Immature natural killer cell (primary cell): Measurements from ENCODE around the gene PPP1R3D. TPM values are rescaled to one million over a fixed set of nuclear protein-coding genes. Genes with fewer than 3 reads are reported as not detected.
A peak's percentile ranks its signal among the peaks of the same experiment; 100 is the strongest.

Experiments
- DNase-seq, 3 donors: peaks; one replicate each; pipeline ENCODE4 v3.0.0; 2022; ENCODE audit warnings: mixed read lengths in 1 of 3
- H3K27ac Mint-ChIP-seq, 6 donors: one replicate each; pipeline ENCODE4 v1.8.0; 2020; ENCODE audit warnings: mixed read lengths in 6 of 6, mild to moderate bottlenecking in 5 of 6, inconsistent platforms in 4 of 6, moderate library complexity in 3 of 6
- H3K27me3 Mint-ChIP-seq, 3 donors: one replicate each; pipeline ENCODE4 v1.8.0; 2020 to 2021; ENCODE audit warnings: low read depth in 3 of 3, mild to moderate bottlenecking in 3 of 3, mixed read lengths in 3 of 3, moderate library complexity in 3 of 3, inconsistent platforms in 1 of 3
- H3K36me3 Mint-ChIP-seq, 3 donors: one replicate each; pipeline ENCODE4 v1.8.0; 2020; ENCODE audit warnings: mixed read lengths in 3 of 3, inconsistent platforms in 2 of 3, mild to moderate bottlenecking in 2 of 3
- H3K4me1 Mint-ChIP-seq, 2 donors: one replicate each; pipeline ENCODE4 v1.8.0; 2020; ENCODE audit warnings: inconsistent platforms in 2 of 2, mild to moderate bottlenecking in 2 of 2, mixed read lengths in 2 of 2, moderate library complexity in 1 of 2
- H3K4me3 Mint-ChIP-seq, 5 donors: one replicate each; pipeline ENCODE4 v1.8.0; 2020; ENCODE audit warnings: mild to moderate bottlenecking in 5 of 5, mixed read lengths in 5 of 5, inconsistent platforms in 3 of 5, moderate library complexity in 3 of 5
- H3K9me3 Mint-ChIP-seq, 6 donors: one replicate each; pipeline ENCODE4 v1.8.0; 2020; ENCODE audit warnings: mild to moderate bottlenecking in 6 of 6, mixed read lengths in 6 of 6, inconsistent platforms in 4 of 6, moderate library complexity in 3 of 6
- polyA plus RNA-seq, 3 donors: library from polyadenylated mRNA; unstranded; fragments of 300-500 nt; fragmentation: Illumina TruSeq; gene quantifications; one replicate each; pipeline ENCODE4 v1.2.3, GENCODE V29; 2021

Gene PPP1R3D, protein sequence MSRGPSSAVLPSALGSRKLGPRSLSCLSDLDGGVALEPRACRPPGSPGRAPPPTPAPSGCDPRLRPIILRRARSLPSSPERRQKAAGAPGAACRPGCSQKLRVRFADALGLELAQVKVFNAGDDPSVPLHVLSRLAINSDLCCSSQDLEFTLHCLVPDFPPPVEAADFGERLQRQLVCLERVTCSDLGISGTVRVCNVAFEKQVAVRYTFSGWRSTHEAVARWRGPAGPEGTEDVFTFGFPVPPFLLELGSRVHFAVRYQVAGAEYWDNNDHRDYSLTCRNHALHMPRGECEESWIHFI
- 1 to 10 TPM in 2 of 3 donors, under 1 TPM in 1; 0.92 to 2.8 (median 2.0) TPM for polyA plus RNA-seq

DNA sequence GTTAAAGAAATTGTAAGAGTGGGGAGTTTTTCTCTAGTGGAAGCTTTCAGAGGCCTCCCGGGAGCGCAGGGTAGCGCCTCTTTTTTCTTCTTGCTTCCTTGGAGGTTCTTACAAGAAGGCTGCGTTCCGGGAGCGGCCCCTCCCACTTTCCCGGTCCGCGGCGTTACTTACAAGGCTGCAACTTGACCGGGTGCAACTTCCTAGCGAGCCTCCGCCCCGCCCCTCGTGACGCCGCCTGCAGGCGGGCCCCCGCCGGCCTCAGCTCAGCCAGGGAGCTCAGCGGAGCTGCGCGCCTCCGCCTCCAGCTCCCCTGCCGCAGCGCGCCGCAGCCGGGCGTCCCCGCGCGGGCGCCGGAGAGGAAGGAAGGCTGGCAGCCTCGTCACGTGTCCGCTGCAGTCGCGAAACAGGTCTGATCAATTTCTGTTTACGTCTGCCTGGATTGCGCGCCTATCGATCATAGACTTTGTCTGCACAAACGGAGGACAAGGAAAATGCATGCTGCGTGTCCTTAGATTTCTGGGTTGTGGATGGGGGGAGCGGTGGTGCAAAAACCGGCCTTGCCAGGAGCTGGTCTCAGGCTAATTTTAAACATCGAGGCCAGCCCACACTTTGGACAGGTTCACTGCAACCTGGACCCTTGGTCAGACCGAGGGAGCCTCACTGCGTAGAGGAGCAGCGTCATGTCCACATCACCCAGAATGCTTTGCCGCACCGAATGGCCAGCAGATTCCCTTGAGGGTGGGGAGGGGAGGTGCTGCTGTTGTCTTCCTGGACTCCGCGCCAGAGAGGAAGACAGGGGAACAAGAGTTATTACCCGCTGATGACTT, at the start of gene PPP1R3D, which contains the start of gene FAM217B:
TSS of gene PPP1R3D (minus strand) at position 177 of the 827 bp plus-strand sequence. CDS start 374 bp downstream, outside the sequence.
TSS of gene FAM217B (plus strand) at position 261 of the 827 bp plus-strand sequence. CDS start 3,555 bp downstream, outside the sequence.
- Mint-ChIP-seq H3K4me3 (peak within 1 kb of the TSS; percentile 92 to 99 (median 97)), H3K27me3 (peaks cover 3 to 10% (median 7%) of the 10 kb centered on the region in 3 donors), H3K27ac (peak within 1 kb of the TSS; percentile 95 to 99 (median 98)), H3K4me1 (peaks cover 33 to 64% of the 10 kb centered on the region in 2 donors), H3K36me3 (peaks cover 9 to 16% (median 15%) of the 10 kb centered on the region in 3 donors), H3K9me3 (no peaks in the 10 kb centered on the region)
- peak; percentile 88 to 89 (median 89) for DNase-seq

DNA sequence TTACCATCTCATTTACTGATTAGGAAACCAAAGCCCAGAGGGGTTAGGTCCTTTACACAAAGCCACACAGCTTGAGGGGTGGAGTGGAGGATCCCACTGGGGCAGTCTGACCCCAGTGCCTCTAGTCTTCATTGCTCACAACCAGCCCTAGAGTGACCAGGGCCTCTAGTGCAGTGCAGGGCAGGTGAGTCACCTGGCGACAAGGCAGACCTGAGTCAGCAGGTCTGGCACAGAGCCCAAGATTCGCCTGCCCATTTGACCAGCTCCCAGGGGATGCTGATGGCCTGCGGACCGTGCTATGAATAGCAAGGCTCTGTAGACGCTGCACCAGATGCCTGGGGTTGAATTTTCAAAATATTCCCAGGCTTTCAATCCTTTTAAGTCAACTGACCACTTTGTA, 48.0 kb upstream of the PPP1R3D start:
- H3K4me1 Mint-ChIP-seq, result peaks cover 7 to 19% of the 10 kb centered on the region in 2 donors
- no peak overlapping the region for H3K27ac Mint-ChIP-seq
- no peak overlapping the region for H3K4me3 Mint-ChIP-seq
- no peak for DNase-seq
- no peaks in the 10 kb centered on the region for H3K9me3 Mint-ChIP-seq
- peaks cover 0 to 7% (median 2%) of the 10 kb centered on the region in 3 donors for H3K27me3 Mint-ChIP-seq
- H3K36me3 Mint-ChIP-seq, result peaks cover 5 to 10% (median 8%) of the 10 kb centered on the region in 3 donors

DNA sequence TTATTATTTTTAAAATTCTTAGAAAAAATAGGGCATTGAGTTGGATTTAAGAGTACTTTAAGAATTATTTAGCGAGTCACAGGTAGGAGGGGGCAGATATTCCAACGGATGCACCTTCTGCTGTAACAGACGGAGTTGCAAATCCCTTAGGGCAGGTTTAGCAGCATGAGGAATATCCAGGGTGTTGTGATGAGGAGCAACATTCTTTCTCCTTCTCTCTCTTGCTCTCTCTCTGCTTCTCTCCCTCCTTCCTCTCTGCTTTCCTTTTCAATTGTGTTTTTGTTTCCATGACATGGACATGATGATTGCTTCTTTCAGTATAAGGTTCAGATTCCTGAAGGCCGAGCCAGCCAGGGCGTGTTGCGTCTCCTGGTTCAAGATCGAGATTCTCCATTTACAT, 47.0 kb upstream of the PPP1R3D start:
- H3K9me3 Mint-ChIP-seq, result no peaks in the 10 kb centered on the region
- peaks cover 7 to 19% of the 10 kb centered on the region in 2 donors for H3K4me1 Mint-ChIP-seq
- no peak overlapping the region for H3K4me3 Mint-ChIP-seq
- H3K27ac Mint-ChIP-seq, result peak overlapping the region in 2 of 6 donors; percentile 15 to 55
- H3K36me3 Mint-ChIP-seq, result peaks cover 4 to 10% (median 5%) of the 10 kb centered on the region in 3 donors
- DNase-seq, result no peak
- H3K27me3 Mint-ChIP-seq, result peaks cover 0 to 7% (median 4%) of the 10 kb centered on the region in 3 donors

DNA sequence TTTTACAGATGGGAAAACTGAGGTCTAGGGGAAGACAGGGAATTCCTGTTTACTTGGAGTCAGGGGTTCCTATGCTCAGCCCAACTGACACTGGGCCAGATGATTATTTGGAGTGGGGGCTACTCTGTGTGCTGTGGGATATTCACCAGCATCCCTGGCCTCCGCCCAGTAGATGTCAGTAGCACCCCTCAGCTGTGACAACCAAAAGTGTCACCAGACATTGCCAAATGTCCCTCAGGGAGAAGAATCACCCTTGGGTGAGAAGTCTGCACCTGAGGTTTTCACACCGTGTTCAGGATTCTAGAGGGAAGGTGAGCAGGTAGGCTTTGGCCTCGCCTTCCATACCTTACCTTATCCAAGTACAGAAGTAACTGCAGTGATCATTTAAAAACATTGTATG, 45.8 kb upstream of the PPP1R3D start:
- peak in 2 of 3 donors; percentile 7 to 11 for DNase-seq
- Mint-ChIP-seq H3K9me3 (no peaks in the 10 kb centered on the region), H3K27ac (no peak overlapping the region), H3K27me3 (peaks cover 0 to 7% (median 4%) of the 10 kb centered on the region in 3 donors), H3K4me1 (peaks cover 7 to 19% of the 10 kb centered on the region in 2 donors), H3K4me3 (no peak overlapping the region), H3K36me3 (peaks cover 4 to 10% (median 5%) of the 10 kb centered on the region in 3 donors)

DNA sequence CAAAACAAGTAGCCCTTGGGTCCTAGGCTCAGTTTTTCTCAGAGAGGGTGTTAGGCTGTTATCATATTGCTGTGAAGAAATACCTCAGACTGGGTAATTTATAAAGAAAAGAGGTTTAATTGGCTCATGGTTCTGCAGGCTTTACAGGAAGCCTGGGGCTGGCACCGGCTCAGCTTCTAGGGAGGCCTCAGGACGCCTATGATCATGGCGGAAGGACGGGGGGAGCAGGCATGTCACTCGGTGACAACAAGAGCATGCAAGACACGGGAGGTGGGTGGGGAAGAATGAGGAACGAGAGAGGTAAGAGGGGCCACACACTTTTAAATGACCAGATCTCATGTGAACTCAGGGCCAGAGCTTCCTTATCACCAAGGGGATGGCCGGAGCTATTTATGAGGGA, 45.1 kb upstream of the PPP1R3D start:
- Mint-ChIP-seq H3K9me3 (no peaks in the 10 kb centered on the region), H3K4me1 (peaks cover 7 to 19% of the 10 kb centered on the region in 2 donors), H3K36me3 (peaks cover 4 to 10% (median 5%) of the 10 kb centered on the region in 3 donors), H3K27ac (peak overlapping the region in 1 of 6 donors; percentile 16), H3K4me3 (no peak overlapping the region), H3K27me3 (peaks cover 0 to 7% (median 4%) of the 10 kb centered on the region in 3 donors)
- no peak for DNase-seq

DNA sequence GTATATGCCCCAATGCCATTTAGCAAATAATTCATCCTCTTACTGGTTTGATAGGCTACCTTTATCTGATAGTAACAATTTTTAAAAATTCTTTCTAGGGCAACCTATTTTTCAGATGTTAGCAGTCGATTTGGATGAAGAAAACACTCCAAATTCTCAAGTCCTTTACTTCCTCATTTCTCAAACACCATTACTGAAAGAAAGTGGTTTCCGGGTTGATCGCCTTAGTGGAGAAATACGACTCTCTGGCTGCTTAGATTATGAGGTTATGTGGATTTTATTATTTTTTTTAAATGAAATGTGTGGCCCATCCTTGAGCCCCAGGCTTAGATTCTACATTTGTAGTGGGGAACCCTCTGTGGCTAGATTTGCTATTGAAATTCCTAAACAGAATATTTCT, 44.4 kb upstream of the PPP1R3D start:
- peaks cover 0 to 4% (median 4%) of the 10 kb centered on the region in 3 donors for H3K36me3 Mint-ChIP-seq
- no peak overlapping the region for H3K4me3 Mint-ChIP-seq
- no peak for DNase-seq
- peaks cover 0 to 5% (median 2%) of the 10 kb centered on the region in 3 donors for H3K27me3 Mint-ChIP-seq
- no peaks in the 10 kb centered on the region for H3K9me3 Mint-ChIP-seq
- H3K4me1 Mint-ChIP-seq, result peaks cover 7 to 19% of the 10 kb centered on the region in 2 donors
- H3K27ac Mint-ChIP-seq, result no peak overlapping the region

DNA sequence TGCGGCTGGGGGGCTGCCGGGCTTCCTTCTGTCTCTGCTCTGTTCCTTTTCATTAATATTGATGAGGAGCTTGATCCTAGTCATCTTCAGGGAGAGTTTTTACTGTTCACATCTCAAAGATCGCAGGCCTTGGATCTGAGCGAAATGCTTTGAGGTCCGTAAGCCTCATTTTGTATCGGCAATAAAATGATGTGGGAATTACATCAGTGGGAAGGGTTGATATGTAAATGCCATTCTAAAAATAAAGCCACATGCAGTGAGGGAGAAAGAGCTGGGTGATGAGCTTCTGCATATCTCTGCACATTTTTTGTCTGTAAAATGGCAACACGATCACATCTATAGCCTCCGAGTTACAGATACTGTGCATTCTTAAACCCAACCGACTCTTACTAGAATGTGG, 43.0 kb upstream of the PPP1R3D start:
- DNase-seq, result no peak
- no peaks in the 10 kb centered on the region for H3K9me3 Mint-ChIP-seq
- H3K36me3 Mint-ChIP-seq, result peaks cover 0 to 4% (median 0%) of the 10 kb centered on the region in 3 donors
- H3K27ac Mint-ChIP-seq, result no peak overlapping the region
- peaks cover 0 to 2% (median 0%) of the 10 kb centered on the region in 3 donors for H3K27me3 Mint-ChIP-seq
- H3K4me3 Mint-ChIP-seq, result no peak overlapping the region
- H3K4me1 Mint-ChIP-seq, result peaks cover 7 to 13% of the 10 kb centered on the region in 2 donors

DNA sequence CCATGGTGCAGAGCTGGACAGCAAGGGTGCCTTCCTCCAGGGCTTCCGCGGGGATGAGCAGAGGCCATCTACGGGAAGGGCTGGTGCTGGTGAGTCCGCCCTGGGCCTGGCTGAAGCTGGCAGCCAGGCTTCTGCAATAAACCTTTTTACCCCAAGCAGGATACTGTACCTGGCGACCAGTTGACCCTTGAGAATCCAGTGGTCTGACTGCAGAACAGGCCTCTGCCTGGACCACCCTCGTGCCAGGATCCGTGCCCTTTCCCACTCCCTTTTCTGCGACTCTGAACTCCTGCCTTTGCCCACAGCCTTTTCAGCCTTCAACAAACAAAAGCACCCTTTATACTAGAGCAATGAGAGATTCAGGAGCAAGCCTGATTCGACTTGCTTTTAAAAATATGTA, 37.0 kb upstream of the PPP1R3D start:
- H3K4me3 Mint-ChIP-seq, result no peak overlapping the region
- peaks cover 0 to 4% (median 0%) of the 10 kb centered on the region in 3 donors for H3K27me3 Mint-ChIP-seq
- peaks cover 0 to 10% (median under 1%) of the 10 kb centered on the region in 3 donors for H3K36me3 Mint-ChIP-seq
- no peak overlapping the region for H3K27ac Mint-ChIP-seq
- H3K9me3 Mint-ChIP-seq, result no peaks in the 10 kb centered on the region
- H3K4me1 Mint-ChIP-seq, result no peaks in the 10 kb centered on the region
- DNase-seq, result no peak

DNA sequence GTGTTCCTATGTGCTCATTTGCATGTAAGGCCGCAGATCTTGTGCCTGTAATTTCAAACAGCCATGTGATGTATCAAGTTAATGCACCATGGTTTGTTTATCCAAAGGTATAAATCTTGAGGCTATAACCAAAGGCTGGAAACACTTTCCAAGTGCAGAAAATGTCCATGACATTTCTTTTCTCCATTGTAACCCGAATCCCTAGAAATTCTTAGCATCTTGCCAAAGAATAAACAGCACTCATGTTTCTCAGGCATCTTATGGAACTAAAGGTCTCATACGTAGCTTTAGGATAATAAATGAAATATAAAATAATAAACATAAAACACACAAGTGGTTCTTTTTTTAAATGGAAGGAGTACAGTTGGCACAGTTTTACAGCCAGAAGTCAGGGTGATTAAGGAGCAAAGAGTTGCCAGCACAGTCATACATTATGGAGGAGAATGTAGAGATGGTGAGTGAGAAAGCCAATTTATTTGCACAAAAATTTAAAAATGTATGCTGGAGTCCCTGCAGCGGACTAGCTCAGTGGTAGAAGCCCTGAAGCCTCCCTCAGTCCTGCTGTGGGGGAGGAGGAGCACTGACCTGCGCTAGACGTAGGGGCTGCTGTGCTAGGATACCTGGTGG, 36.2 kb upstream of the PPP1R3D start:
- Mint-ChIP-seq H3K4me3 (no peak overlapping the region), H3K9me3 (no peaks in the 10 kb centered on the region), H3K27me3 (peaks cover 0 to 4% (median 3%) of the 10 kb centered on the region in 3 donors), H3K36me3 (peaks cover 4 to 10% (median 5%) of the 10 kb centered on the region in 3 donors), H3K27ac (no peak overlapping the region), H3K4me1 (no peaks in the 10 kb centered on the region)
- DNase-seq, result no peak

DNA sequence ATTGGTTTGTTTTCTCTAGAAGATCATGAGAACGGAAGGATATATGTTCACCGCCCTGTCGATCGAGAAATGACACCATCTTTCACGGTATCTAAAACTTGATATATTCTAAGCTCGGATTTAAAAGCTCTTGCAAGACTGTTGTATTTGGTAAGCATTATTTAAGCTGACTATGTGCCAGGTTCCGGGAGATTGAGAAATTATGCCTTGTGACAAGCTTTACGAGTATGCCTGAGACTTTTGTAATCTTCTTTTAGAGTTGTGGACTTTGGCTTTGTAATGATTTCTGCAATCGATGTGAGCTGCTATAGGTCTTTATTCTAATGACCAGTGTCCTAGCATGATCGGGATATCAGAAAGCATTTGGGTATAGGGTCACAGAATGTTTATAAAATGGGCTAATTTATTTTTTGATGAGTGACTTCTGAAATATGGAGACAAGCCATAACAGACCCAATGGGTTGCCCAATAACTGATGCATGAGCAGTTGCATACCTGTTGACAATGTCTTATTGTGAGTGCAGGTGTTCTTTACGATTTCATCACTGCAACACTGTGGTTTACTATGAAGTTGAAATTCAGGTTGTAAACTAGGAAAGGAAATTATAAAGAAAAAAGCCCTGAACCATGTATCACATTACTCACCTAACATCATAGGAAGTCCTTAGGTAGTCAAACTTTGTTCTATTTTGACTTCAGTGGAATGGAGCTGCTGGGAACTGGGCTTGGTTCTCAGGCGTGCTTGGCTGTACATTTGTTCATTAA, 32.1 kb upstream of the PPP1R3D start:
- DNase-seq, result no peak
- Mint-ChIP-seq H3K36me3 (peaks cover 4 to 10% (median 5%) of the 10 kb centered on the region in 3 donors), H3K9me3 (no peaks in the 10 kb centered on the region), H3K27ac (no peak overlapping the region), H3K4me3 (no peak overlapping the region), H3K27me3 (peaks cover 0 to 4% (median 3%) of the 10 kb centered on the region in 3 donors), H3K4me1 (no peaks in the 10 kb centered on the region)

DNA sequence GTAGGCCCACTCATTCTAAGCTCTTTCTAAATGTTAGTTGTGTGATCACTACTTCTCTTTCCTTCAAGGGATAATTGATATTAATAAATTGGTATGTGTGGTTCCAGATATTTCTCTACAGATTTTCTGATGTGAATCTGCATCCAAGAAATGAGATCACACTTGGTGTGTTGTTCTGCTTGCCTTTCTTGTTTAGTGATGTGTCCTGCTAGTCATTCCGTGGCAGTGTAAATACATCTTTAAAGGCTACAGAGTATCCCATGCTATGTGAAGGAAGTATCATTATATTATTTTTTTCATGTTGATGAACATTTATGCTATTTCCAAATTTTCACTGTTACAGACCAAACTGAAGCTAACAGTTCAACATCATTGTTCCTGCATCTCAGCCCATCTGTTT, 31.3 kb upstream of the PPP1R3D start:
- H3K27ac Mint-ChIP-seq, result peak overlapping the region in 1 of 6 donors; percentile 7
- peaks cover 4 to 10% (median 5%) of the 10 kb centered on the region in 3 donors for H3K36me3 Mint-ChIP-seq
- no peak for DNase-seq
- no peaks in the 10 kb centered on the region for H3K9me3 Mint-ChIP-seq
- H3K4me1 Mint-ChIP-seq, result no peaks in the 10 kb centered on the region
- H3K4me3 Mint-ChIP-seq, result no peak overlapping the region
- peaks cover 0 to 3% (median 0%) of the 10 kb centered on the region in 3 donors for H3K27me3 Mint-ChIP-seq

DNA sequence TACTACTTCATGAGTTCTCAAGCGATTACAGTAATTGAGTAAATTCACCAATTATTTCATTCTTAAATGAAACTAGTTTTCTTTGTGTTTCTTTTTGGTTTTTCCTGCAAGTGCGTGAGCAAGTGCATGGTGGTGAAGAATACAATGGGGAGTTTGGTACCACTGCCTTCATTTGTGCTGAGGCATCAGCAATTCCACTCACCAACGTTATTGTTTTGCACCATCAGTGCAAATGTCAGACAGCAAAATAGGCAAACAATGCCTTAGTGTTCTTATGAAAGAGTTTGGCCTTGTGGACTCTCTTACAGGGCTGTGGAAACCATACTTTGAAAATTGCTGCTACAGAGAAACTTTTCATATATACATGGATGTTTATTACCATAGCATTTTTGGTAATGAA, 26.3 kb upstream of the PPP1R3D start:
- peaks cover 0 to 7% (median 5%) of the 10 kb centered on the region in 3 donors for H3K36me3 Mint-ChIP-seq
- no peaks in the 10 kb centered on the region for H3K9me3 Mint-ChIP-seq
- no peaks in the 10 kb centered on the region for H3K27me3 Mint-ChIP-seq
- no peak overlapping the region for H3K27ac Mint-ChIP-seq
- no peak for DNase-seq
- no peak overlapping the region for H3K4me3 Mint-ChIP-seq
- H3K4me1 Mint-ChIP-seq, result no peaks in the 10 kb centered on the region

DNA sequence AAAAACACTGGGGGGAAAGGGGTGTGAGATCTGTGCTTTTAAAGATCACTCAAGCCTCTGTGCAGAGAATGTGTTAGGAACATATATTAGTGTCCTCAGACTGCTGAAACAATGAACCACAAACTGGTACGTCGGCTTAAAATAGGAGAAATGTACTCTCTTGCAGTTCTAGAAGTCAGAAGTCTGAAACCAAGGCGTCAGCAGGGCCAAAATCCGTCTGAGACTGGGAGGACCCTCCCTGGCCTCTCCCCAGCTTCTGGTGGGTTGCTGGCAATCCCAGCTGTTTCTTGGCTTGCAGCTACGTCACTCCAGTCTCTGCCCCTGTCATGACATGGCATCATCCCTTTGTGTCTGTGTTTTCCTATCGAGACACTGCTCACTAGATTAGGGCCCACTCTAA, 22.1 kb upstream of the PPP1R3D start:
- Mint-ChIP-seq H3K9me3 (no peaks in the 10 kb centered on the region), H3K27me3 (no peaks in the 10 kb centered on the region), H3K27ac (no peak overlapping the region), H3K36me3 (peaks cover 8 to 18% (median 12%) of the 10 kb centered on the region in 3 donors), H3K4me3 (no peak overlapping the region), H3K4me1 (no peaks in the 10 kb centered on the region)
- no peak for DNase-seq
